Keratinocyte (primary cell): ENCODE results near the gene PLCB3.
"Not testable (repeated sequence)": the region's sequence is repeated elsewhere in the genome, so short reads cannot be mapped to it uniquely, and the experiment has no call there.

ENCODE experiments used
- CTCF ChIP-seq, 3 experiments: IDR thresholded peaks in 1 of 3; conservative IDR thresholded peaks in 1 of 3; optimal IDR thresholded peaks in 1 of 3; 2 replicates in 2 of 3; 3 replicates in 1 of 3; pipeline versions ENCODE3 to v1.5.1; 2011; ENCODE audit warnings: low read length in 3 of 3, mild to moderate bottlenecking in 3 of 3, moderate library complexity in 2 of 3, control low read depth in 1 of 3, inconsistent platforms in 1 of 3; ENCODE audit not compliant: insufficient read depth in 2 of 3; ENCODE audit errors: extremely low read depth in 1 of 3
- EZH2 ChIP-seq: IDR thresholded peaks from one replicate; pipeline ENCODE4 v1.6.1; 2012; ENCODE audit warnings: inconsistent platforms, mild to moderate bottlenecking, low read length, moderate library complexity

- TF ChIP-seq CTCF (optimal IDR thresholded peaks at IDR 0.05 in 1 of 3, IDR thresholded peaks at IDR 0.05 in 1 of 3, conservative IDR thresholded peaks at IDR 0.05 in 1 of 3; ENCODE audit: extremely low read depth in 1 of 3, insufficient read depth in 2 of 3, low read length in 3 of 3); EZH2: not testable (repeated sequence)
Measured at GRCh38 chr11:64307795-64308194, 56.5 kb downstream of the PLCB3 start.
